NCI-H146 (cell line): Measurements from ENCODE around the gene RTL10.

ENCODE experiments used
- DNase-seq: peaks from one replicate; lab custom pipeline; 2025; lab: John Stamatoyannopoulos, UW

Gene RTL10

GRCh38 chr22:19862619-19863246 is 8.1 kb upstream of the RTL10 start:
- DNase-seq = no peak

- no peak for DNase-seq
These were observed 5.3 kb upstream of the RTL10 start for GRCh38 chr22:19859861-19860510.

DNA sequence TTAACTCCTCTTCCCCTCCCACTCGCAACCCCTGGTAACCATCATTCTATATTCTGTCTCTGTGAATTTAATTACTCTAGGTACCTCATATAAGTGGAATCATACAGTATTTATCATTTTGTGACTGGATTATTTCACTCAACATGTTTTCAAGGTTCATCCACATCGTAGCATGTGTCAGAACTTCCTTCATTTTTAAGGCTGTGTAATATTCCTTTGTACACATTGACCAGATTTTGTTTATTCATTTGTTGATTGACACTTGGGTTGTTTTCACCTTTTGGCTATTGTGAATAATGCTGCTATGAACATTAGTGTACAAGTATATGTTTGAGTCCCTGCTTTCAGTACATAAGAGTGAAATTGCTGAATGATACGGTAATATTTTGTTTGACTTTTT is 2.7 kb upstream of the RTL10 start:
- DNase-seq = no peak

- DNase-seq = peak; percentile 35
These were observed 1.1 kb upstream of the RTL10 start for GRCh38 chr22:19855504-19856409.

DNA sequence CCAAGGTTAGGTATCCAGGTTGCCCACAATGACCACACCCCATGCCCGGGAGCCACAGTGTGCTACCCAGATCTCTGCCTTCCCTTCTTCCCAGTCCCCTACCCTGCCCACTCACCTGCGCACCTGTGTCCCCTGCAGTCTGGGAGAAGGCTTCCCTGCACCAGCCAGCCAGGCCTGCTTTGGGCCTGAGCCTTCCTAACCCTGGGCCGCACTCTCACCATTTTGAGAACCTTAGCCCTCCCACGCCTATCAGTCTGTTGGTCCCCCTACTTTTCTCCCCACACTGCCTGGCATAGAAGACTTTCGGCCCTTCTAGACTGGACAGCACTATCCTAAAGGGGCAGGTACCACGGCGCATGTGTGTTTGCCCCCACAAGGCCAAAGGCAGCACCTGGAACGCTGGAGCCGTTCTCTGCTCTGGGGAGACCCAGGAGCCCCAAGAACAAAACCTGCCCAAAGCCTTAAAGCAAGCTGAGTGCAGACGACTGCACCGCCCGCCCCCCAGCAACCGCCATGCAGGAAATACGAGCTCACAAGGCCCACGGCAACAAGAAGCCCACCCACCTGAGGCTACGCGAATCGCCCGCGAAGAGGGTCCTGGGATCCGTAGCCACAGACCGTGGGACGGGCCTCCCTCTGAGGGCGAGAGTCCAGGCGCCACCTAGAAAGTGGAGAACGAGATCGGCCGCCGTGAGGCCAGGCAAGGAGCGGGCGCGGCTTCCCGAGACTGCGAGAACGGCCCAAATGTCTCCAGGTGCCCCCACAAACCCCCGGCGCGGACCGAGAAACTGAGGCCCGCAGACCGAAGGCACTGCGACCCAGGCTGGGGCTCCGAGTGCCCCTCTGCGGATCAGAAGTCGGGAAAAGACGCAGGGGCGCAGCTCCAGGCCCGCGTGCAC is 546 bp downstream of the RTL10 start:
- peak; percentile 29 for DNase-seq

- DNase-seq = no peak
These were observed 1.4 kb downstream of the RTL10 start for GRCh38 chr22:19853058-19853878.

GRCh38 chr22:19852177-19852781 is 2.4 kb downstream of the RTL10 start:
- no peak for DNase-seq

DNA sequence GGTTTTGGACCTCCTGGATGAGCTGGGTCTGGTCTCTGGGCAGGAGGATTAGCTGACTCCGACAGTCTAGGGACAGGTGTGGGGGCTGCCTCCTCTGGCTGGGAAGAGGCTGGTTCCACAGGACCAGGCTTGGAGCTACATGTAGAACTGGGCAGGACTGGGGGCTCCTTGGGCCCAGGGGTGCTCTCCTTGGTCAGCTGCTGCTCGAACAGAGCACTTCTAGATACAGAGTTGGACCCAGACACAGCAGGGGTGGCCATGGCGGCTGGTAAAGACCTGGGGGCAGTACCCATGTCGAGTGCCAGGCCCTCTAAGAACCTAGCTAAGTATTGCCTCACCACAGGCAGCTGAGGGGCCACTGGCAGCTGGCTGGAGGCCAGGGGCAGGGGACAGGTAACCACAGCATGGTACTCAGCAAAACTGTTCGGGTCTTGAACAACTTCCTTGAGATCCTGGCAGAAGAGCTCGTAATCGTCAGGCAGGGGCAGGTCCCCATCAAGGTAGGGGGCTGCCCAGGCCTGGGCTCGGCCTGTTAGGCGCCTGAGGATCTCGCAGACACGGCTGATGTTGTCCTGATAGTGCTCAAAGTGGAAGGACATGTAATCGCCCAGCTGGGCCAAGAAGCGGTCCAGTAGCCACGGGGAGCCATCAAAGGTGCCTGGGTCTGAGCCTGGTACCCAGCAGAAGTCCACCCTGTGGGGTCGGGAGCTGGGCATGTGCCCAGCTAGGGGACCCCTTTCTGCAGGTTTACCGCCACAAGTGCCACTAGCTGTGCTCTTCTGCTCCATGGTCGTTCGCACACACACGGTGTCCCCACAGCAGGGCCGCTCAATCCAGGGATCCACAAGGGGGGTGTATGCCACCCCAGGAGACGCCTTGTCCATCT is 3.1 kb downstream of the RTL10 start:
- no peak for DNase-seq

GRCh38 chr22:19850763-19851109 is 3.9 kb downstream of the RTL10 start:
- DNase-seq = no peak

- DNase-seq = no peak
These were observed 4.6 kb downstream of the RTL10 start for GRCh38 chr22:19849835-19850762.

DNA sequence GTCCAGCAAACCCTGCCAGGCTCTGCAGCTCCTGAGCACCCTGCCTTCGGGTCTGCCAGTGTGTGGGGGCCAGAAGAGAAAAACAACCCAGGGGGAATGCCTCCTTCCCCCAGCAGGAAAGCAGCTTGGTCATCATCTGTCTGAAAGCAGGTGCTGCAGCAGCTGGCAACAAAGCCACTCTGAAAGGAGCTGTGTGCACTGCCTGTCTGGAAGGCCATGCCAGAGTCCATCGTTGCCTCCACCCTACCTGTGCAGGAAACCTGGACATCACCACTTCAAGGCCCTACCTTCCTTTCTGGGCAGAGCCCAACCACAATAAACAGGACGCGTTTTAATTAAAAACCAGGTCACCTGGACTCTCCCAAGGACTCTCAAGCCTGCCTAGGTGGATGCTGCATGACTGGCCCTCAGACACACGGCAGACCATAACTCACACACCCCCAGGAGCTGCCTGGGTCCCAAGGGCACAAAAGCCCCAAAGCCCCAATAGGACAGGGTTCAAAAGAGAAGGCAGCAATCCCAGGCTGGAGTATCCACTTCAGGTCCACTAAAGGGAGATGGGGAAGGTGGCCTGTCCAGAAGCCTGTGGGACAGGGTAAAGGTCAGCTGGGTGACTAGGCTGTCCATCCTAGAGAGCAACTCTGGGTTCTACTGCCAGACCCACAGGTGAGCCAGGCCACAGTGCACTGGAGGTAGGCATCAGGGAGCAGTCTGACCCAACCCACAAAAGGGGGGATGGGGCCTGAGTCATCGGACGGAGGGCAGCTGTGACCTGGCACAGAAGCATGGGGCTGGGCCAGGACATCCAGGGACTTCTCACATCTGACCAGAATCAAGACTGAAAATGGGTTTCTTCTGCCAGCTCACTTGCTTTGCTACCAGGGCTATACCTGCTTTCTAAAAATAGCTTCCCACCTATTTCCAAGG is 6.1 kb downstream of the RTL10 start:
- DNase-seq = peak; percentile 43

GRCh38 chr22:19847345-19847632 is 7.4 kb downstream of the RTL10 start:
- no peak for DNase-seq

DNA sequence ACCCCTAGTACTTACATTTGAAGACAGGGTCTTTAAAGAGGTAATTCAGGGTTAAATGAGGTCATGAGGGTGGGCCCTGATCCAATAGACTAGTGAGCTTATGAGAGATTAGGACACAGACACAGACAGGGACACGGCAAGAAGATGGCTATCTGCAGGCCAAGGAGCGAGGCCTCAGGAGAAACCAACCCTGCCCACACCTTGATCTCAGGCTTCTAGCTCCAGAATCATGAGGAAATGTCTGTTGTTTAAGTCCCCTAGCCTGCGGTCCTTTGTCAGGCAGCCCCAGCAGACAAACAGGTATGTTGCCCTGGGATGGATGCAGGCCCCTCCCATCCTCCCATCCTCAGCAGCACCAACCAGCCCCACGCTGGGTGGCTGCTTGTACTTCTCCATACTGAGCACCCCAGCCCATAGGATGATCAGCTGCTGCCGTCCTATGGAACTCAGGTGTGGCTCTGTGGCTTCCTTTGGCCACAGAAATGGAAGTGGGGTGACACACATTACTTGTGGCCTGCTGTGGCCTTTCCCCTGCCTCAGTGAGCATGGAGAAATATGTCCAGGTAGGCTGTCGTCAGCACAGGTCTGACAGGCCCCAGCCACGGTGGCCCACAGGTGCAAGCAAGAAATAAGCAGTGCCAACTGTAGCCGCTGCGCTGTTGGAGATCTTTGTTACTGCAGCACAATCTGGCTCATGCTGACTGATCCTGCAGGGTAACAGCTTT is 7.9 kb downstream of the RTL10 start:
- no peak for DNase-seq

DNA sequence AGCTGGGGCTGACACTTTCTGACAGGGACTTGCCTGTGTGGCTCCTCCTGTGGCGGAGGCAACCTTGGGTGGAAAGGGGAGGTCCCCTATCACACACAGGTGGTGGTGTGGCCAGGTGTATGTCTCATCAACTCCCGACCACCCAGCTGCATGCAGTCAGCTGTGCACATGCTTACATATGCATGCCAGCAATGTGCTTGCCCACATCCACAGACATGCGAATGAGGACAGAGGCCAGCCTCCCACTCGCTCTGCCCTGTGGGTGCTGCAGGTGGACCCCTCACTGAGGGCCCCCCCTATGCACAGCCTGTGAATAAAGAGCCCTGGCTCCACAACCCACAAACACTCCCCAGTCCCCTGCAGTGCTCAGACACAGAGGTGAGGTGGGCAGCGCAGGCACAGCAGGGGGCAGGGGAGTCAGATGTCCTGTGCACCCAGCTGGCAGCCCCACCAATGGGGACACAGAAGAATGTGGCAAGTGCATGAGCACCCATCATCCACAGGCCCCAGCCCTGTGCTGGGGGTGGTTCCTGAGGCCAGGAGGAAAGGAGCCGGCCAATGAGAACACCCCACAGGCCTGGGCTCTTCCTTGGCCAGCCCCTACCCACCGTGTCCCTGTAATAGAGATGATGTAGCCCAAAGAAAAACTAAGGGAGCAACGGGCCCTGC is 9.5 kb downstream of the RTL10 start:
- DNase-seq = no peak

DNA sequence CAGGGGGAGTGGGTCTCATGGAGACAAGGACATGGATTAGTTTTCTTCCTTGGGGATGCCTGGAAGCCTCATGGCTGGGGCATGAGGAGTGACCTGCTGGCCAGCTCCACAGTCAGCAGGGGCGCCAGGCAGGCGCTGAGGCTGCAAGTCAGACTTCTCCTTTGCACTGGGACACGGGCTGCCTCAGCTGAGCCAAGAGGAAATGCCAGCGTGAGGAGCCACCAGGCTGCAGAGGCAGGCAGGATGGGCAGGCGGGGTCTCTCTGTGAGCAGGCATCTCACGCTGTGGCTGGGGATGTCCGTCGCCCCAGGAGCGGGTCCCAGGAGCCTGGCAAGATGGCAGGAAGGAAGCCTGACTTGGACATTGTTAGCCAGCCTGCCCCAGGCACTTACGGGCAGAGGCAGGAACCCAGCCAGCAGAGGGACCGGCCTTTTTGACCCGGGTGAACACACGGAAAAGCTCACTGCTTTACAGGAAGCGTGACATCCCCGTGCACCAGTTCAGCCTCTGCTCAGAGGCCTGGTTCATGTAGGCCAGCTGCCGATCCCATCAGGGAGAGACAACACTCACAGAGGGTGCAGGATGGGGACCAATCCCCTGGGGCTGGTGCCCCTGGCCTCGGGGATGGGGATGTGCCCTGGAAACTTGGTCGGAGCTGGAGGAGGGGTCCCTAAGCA is 10.2 kb downstream of the RTL10 start:
- no peak for DNase-seq

DNA sequence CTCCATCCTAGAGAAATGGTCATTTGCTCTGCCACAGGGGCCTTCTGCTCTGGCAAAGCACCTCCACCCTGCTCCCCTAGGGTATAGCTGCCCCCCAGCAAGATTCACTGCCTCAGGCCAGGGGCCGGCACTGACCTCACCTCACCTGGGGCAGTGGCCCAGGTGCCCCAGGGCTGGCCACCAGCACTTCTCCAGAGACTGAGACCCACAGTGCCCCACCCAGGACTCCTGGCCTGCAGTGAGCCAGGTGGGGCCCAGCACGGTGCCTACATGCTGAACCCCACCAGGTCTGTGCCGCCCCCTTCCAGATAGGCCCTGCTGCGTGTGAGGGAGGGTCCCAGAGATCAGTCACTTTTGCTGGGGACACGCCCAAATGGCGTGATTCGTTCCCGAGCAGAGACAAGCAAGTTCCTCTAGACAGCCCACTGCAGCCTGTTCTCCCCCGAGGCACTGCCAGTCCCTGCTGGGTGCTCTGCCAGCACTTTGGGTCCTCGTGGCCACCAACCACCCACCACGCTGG is 10.8 kb downstream of the RTL10 start:
- no peak for DNase-seq
